HG03025 (cell line): Measurements from ENCODE around the gene EEF2.
"Not testable (repeated sequence)": the region's sequence is repeated elsewhere in the genome, so short reads cannot be mapped to it uniquely, and the experiment has no call there.

Experiments
- ATAC-seq: cut with Tn5 transposase; IDR thresholded peaks from one replicate; pipeline ENCODE4 v1.9.1; 2021; ENCODE audit warnings: mild to moderate bottlenecking, moderate library complexity; ENCODE audit not compliant: unreplicated experiment, low FRiP score

EEF2 gene

DNA sequence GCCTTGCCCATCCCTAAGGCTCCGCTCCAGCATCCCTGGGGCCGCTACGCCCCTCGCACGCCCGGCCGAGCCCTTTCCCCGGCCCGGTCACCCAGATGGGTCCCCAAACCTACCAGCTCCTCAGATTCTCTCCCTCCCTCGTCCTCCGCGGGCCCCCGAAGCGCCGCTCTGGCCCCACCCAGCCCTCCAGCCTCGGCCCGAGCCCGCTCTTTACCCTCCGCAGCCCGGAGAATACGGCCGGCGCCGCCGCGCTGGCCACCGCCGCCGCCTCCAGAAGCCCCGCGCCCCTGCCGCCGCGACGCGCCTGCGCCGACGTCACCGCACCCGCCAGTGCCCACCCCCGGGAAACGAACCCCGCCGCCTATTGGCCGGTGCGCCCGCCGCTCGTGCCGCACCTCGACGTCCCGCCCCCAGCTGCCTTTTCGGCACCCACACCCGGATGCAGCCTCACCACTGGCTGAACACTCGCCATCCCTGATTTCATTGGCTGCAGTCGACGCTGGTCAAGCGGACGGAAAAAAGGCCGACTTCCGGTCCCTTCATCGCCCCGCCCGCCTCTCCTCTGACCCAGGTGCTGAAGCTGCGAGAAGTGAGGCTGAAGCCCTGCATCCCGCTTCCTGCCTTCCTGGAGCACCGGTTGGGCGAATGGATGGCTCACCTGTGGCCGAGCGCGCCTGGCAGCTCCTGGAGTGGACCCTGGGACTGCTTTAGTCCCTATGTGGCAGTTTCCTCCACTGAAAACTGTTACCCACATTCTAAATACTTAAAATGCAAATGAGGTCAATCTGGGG lies 14.3 kb downstream of the EEF2 start, which contains the start of gene DAPK3:
Gene DAPK3 (minus strand): TSS at position 292 of the 791 bp plus-strand sequence. CDS start 1,364 bp downstream, outside the sequence.
- ATAC-seq, result peak; percentile 89

DNA sequence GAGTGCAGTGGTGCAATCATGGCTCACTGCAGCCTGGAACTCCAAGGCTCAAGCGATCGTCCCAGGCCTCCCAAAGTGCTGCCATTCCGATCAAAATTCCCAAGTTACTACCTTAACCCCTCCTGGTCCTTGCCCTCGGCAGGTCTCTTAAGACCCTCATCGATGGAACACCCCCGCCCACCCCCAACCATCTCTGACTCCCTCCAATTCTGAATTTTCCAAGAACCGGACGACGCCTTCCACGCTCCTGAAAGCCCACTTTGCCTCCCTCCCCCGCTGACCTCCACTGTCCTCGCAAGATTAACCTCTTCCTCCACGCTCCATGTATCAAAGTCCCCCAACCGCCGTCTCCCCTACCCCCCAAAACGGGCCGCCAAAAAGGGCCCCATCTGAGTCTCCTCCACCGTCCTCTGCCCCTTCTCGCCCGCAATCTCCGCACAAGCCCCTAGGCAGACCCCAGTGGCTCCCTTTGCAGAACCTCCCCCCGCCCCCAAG lies 14.9 kb downstream of the EEF2 start:
- ATAC-seq, result no peak

DNA sequence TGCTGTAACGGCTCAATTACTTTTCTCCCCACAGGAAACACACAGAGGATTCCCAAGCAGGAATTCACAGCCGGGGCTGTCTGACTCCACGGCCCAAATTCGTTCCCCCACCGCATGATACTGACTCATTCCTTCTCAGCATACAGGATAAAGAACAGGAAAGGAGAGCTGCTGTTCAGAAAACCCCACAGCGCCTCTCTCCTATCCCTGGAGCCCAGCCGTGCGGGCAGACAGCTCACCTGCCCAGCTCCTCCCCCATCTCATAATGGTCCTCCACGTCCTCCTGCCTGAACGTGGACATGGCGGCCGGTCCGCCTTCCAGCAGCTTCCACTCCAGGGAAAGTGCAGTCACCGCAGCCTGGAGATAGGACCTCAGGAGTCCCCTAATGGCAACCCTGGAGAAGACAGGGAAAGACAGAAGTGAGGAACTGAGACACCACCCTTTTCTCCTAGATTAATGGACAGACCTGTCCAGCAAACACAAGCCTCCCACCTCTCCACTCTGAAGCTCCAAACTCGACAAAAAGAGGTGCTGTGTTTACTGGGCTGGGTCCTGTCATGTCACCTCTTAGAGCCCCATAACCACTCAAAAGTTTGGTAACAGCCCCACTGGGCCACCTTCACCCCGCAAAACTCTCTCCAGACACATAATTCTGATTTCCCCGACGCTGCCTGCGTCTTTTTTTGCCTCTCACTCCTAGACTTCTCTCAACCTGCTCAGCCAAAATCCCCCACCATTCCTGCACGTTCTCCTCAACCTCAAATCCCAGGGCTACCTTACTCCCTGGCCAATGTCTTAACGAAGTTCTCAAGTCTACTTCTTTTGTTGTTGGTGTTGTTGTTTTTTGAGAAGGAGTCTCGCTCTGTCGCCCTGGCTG lies 15.6 kb downstream of the EEF2 start:
- ATAC-seq, result no peak

DNA sequence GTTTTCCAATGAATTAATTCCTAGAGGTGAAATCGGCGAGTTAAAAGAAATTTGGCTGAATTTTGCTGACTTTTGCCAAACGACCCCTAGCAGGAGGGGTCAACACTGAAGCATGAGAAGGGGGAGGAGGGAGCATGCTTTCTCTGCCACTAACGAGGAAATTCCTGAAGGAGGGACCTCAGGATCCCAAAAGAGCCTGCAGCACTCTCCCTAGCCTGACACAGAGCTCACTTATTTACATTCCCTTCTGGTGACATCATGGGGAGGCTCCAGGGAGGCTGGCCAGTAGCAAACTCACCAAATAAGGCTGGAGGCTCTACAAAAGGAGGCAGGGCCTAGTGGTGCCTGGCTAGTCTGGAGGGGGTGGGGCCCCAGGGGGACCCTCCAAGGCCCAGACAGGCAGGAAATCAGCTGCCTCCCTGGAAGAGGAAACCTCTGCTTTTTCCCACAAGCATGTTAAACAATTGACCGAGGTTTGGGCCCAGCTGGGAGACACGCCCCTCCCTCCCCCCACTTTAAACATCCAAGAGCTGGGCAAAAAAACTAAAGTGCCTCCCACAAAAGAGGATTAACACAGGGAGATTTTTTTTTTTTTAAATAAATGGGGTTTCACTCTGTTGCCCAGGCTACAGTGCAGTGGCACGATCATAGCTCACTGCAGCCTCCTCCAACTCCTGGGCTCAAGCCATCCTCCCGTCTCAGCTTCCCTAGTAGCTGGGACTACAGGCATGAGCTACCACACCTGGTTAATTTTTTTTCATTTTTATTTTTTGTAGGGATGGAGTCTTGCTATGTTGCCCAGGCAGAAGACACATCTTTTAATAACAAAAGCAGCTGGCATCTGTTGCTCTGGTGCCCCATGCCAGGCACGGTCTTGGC lies 16.5 kb downstream of the EEF2 start:
- no peak for ATAC-seq

DNA sequence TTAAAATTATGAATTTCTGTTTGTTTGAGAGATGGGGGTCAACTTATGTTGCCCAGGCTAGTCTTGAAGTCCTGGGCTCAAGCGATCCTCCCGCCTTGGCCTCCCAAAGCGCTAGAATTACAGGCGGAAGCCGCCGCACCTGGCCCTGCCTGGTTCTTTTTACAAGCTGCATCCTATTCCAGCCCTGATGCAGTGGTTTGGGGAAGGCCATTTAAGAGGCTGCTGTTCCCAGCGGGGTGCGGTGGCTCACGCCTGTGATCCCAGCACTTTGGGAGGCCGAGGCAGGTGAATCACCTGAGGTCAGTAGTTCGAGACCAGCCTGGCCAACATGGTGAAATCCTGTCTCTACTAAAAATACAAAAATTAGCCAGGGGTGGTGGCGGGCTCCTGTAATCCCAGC lies 17.3 kb downstream of the EEF2 start:
- not testable (repeated sequence) for ATAC-seq

DNA sequence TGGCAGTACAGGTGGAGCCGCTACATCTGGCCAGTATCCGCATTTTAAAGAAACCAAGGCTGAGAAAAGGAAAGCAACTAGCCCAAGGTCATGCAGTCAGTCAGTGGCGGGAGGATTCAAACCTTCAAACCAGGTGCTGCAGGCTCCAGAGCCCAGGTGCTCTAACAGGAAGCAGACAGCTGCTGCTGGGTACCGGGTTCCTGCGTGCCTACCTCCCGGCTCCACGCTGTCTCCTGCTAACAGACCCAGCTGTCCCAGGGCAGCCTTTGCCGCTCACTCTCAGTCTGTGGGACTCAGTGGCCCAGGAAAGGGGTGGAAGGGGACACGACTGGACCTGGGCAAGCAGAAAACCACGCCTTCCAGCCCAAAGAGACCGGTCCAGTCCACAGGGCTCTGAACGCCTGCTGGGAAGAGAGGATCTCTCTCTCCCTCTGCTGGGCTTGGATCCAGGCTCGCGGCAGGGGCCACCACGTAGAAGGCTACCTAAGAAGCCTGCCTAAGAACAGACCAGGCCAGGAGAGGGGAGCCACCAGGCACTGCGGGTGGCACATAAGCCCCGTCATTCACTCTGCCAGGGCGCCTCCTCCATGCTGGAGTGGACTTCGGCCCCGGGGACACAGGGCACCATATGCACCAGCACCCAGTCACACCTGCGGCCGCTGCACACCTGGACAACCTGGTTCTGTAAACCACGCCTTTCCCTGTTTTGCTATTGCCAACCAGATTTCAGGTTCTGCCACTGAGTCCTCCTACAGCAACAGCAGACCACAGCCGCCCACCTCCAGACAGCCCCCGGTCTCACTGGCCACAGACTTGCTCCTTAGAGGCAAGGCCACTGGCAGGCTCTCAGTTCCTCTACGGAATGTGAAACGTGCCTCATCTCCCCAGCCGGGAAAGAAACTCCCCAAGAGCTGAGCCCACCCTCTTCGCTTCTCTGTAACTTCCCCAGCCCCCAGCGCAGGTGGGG lies 18.9 kb downstream of the EEF2 start:
- no peak for ATAC-seq

DNA sequence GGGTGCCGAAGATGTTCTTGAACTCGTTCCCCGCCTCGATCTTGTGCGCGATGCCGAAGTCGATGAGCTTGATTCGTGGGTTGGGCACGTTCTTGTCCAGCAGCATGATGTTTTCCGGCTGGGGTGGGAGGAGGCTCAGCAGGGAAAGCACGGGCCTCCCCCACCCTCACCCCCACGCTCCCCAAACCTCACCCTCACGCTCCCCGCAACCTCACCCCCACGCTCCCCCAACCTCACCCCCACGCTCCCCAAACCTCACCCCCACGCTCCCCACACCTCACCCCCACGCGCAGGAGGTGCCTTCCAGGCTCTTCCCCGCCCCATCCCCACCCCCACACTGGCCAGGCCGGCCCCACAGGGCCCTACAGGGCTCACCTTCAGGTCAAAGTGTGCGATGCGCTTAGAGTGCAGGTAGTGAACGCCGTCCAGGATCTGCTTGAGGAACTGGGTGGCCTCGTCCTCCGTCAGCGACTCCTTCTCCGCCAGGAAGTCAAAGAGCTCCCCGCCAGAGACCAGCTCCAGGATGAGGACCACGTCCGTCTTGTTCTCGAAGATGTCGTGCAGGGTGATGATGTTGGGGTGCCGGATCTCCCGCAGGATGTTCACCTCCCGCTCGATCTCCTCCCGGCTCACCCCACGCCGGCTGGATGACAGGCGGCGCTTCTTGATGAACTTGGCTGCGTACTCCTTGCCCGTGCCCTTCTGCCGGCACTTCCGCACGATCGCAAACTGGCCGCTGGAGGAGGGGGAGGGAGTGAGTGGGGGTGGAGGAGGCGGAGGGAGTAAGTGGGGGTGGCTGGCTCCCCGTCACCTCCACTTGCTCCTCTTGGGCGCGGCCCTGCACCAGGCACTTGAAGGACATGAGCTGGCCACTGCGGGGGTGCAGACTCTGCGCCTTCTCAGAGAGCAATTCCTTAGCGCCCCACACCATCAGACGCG lies 20.7 kb downstream of the EEF2 start:
- no peak for ATAC-seq

DNA sequence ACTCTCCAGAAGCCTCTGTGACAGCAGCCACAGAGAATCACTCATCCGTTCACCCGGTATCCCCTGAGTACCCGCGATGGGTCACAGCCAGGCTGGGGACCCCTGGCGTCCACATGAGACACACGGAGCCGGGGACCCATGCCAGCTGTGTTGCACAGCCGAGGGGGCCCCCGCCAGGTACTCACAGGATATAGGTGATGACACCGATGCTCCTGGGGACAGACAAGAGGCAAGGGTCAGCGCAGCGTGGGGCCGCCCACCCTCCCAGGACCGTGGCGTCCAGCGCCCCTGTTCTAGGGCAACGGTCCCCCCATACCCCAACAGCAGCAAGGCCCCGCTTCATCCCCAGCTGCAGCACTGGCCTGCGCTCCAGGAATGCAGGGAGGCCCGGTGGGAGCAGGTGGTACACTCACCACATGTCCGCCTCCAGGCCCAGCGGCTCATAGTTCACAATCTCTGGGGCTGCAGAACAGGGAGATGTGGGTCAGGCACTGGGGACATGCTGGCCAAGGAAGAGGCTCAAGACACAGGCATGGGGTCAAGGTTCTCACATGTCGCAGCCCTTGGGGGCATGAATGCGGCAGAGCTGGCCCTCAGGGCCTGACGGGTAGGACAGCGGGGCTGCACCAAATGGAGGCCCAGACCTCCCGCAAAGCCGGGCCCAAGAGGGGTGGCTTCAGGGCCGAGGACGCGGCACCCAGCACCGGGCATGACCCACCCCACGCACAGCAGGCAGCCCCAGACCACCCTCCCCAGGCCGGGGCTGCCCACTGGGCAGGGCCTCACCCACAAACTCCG lies 21.6 kb downstream of the EEF2 start:
- no peak for ATAC-seq

DNA sequence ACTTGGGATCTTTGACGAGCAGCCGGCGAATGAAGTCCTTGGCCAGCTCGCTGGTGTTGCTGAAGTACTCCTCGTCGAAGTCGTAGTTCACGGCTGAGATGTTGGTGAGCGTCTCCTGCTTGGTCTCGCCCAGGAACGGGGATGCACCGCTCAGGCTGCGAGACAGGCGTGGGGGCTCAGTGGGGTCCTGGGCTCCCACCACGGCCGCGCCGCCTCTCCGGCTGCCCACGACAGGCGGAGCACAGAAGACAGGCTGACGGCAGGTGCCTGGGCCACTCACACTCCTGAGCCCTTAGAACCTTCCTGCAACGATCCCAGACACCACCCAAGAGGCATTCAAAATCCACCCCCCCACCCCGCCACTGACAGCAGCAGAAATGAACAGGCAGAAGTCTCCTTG lies 24.3 kb downstream of the EEF2 start:
- no peak for ATAC-seq

DNA sequence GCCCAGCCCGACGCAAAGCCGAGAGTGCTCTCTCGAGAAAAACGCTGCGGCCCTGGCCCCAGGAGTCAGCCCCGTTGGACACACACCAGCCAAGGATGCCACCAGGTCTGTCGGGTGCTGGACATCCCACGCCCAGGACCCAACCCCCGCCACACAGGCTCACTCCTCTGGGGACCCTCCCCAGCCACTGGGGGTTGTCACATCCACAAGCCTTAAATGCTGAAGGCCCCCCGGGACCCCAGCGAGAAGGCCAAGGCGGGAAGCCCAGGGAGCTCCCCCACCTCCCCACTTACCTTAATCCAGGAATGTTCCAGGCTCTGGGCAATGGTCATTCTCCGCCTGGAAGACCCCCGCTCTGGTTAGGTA lies 25.5 kb downstream of the EEF2 start:
- no peak for ATAC-seq

DNA sequence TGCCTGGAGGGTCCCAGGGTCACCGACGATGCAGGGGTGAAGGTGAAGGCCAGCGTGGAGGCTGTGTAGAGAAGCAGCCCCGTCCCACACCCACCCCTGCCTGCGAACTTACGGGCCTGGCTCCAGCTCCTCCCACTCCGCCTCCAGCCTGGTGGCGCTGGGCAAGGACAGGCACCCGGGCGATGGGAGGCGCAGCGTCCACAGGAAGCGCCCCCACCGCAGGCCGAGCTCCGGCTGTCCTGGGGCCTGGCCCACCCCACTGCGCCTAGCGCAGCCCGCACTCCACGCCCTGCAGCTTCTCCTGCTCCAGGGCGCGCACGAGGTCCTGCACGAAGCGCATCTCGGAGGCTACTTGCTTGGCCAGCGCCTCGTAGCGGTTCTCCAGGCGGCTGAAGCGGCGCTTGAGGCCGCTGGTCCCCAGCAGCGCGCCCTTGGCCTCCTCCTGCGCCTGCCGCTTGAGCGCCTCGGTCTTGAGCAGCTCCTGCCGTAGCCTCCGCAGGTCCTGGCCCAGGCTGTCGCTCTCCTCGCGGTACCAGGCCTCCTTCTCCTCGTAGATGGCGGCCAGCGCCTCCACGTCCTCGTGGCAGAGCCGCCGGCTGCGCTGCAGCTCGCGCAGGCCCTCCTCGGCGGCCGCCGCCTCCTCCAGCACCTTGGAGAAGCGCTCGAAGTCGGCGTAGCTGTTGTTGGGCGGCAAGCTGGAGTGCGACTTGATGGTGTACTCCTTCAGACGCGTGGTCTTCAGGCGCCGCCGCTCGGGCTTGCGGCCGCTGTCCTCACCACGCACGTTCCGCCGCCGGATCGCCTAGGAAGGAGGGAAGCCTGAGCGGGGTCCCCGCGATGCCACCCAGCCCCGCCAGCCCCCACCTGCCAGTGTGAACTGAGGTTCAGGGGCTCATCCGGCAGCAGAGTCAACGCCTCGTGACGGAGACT lies 26.2 kb downstream of the EEF2 start:
- ATAC-seq, result no peak

DNA sequence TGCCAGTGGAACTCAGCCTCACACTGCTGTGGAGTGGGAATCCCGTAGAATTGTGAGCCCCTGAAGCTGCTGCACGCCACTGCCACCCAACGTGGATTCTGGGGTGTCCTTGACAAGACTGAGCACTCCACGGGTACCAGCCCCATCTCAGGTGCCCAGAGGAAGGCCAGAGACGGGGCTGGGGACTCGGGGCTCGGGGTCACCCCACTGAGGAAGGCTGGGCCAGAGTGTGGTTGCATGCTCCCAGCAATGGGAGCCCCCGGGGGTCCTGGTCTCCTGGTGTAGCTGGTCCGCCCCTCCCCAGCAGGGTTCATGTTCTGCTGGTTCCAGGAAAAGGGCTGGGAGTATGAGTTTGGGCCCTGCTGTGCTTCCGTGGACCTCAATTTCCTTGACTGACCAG lies 29.6 kb downstream of the EEF2 start:
- ATAC-seq, result no peak

DNA sequence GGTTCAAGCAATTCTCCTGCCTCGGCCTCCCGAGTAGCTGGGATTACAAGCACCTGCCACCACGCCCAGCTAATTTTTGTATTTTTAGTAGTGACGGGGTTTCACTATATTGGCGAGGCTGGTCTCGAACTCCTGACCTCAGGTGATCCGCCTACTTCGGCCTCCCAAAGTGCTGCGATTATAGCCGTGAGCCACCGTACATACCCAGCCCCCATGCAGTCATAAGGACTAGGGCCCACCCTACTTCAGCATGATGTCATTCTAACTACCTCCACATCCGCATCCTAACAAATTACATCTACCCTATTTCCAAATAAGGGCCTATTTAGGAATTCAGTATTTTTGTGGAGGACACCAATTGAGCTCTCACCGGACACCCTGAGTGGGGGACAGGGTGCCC lies 30.0 kb downstream of the EEF2 start:
- ATAC-seq, result not testable (repeated sequence)

DNA sequence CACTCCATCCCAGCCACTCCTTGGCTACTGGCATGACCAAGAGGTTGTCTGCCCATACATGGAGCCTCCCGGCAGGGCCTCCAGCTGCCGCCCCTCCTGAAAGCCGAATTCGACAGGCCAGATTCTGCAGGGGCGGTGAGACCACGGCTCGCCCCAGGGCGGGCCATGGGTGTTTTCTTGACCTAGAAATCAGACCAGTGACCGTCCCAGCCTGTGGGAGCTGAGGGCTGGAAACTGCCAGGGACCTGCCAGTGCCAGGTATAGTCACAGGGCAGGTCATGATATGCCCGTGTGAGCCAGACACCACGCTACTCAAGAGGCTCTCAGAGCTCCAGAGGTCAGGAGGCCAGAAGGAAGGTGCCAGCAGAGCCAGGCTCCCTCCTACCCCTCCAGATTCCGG lies 31.2 kb downstream of the EEF2 start:
- no peak for ATAC-seq

DNA sequence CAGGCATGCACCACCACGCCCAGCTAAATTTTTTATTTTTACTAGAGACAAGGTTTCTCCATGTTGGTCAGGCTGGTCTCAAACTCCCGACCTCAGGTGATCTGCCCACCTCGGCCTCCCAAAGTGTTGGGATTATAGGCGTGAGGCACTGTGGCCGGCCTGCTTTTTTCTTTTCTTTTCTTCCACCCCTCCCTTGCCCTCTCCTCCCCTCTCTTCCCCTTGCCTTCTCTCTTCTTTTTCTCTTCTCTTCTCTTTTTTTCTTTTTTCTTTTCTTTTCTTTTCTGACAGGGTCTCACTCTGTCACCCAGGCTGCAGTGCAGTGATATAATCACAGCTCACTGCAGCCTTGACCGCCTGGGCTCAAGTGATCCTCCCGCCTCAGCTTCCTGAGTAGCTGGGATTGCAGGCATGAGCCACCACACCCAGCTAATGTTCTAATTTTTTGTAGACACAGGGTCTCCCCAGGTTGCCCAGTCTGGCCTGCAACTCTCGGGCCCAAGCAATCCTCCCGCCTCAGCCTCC lies 32.4 kb downstream of the EEF2 start:
- not testable (repeated sequence) for ATAC-seq
